Coronary artery (tissue), 2 donors: ENCODE measurements around the gene PRR5L.
"Not testable (repeated sequence)": the region's sequence is repeated elsewhere in the genome, so short reads cannot be mapped to it uniquely, and the experiment has no call there.

Experiments
- DNase-seq: peaks from one replicate; pipeline ENCODE4 v3.0.0-alpha.2; 2017; ENCODE audit warnings: low spot score
- H3K27ac ChIP-seq, 2 donors: fragments of 200-600 bp; sonication (generic); one replicate each; pipeline ENCODE4 v1.5.1; 2016 to 2019
- H3K4me3 ChIP-seq: fragments of 200-600 bp; sonication (generic); 2 replicates; pipeline ENCODE4 v1.5.1; 2016; ENCODE audit warnings: mild to moderate bottlenecking, moderate library complexity
- CTCF ChIP-seq: fragments of 200-600 bp; sonication (generic); IDR thresholded peaks from one replicate; pipeline ENCODE4 v1.5.1; 2019; ENCODE audit warnings: antibody characterized with exemption

Gene PRR5L

DNA sequence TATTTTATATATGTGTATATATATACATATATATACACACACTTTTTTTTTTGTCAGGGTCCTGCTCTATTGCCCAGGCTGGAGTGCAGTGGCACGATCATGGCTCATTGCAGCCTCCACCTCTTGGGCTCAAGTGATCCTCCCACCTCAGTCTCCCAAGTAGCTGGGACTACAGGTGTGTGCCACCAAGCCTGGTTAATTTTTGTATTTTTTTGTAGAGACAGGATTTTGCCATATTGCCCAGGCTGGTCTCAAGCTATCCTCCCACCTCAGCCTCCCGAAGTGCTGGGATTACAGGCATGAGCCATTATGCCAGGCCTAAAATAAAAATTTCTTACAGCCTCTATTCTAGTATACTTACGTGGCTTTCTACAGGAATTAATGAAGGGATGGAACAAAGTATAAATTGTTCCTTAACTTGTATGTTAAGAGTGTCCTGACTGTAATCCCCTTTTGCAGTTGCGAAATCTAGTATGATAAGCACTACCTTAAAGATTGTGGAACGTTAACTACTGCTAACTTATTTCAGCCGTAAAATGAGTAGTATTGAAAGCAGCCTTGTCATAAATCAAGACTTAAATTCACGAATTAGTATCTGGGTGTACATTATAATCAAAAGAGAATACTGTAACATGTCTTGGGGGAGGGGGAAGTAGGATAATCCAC, 211.9 kb downstream of the PRR5L start:
- DNase-seq, result no peak
- Histone ChIP-seq H3K4me3 (peak overlapping the region; percentile 92), H3K27ac (peak overlapping the region in 1 of 2 donors; percentile 31)
- no peak for TF ChIP-seq CTCF

GRCh38 chr11:36508743-36509142, 212.7 kb downstream of the PRR5L start:
- peak overlapping the region; percentile 10 to 94 for H3K27ac ChIP-seq
- no peak for TF ChIP-seq CTCF
- H3K4me3 ChIP-seq, result peak overlapping the region; percentile 92
- no peak for DNase-seq

DNA sequence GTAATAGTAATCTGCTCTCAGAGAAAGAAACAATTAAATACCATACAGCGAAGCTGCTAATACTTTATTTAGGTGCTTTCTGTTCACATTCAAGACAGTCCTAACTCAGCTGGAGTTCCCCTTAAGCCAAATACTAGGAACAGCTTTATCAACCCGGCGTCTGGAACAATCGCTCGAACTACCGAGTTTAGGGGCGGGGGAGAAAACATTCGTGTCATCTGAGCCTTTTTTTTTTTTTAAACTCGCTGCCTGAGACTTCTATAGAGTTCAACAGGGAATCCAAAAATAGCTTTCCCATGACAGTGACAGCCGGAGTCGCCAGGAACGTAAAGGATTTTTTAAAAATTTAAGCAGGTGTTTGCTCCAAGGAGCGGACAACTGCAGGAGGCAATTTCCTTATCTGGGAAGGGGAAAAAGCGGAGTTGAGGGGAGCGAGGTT, 213.1 kb downstream of the PRR5L start:
- H3K4me3 ChIP-seq, result peak overlapping the region; percentile 92
- H3K27ac ChIP-seq, result peak overlapping the region; percentile 83 to 94
- no peak for DNase-seq
- TF ChIP-seq CTCF, result no peak

DNA sequence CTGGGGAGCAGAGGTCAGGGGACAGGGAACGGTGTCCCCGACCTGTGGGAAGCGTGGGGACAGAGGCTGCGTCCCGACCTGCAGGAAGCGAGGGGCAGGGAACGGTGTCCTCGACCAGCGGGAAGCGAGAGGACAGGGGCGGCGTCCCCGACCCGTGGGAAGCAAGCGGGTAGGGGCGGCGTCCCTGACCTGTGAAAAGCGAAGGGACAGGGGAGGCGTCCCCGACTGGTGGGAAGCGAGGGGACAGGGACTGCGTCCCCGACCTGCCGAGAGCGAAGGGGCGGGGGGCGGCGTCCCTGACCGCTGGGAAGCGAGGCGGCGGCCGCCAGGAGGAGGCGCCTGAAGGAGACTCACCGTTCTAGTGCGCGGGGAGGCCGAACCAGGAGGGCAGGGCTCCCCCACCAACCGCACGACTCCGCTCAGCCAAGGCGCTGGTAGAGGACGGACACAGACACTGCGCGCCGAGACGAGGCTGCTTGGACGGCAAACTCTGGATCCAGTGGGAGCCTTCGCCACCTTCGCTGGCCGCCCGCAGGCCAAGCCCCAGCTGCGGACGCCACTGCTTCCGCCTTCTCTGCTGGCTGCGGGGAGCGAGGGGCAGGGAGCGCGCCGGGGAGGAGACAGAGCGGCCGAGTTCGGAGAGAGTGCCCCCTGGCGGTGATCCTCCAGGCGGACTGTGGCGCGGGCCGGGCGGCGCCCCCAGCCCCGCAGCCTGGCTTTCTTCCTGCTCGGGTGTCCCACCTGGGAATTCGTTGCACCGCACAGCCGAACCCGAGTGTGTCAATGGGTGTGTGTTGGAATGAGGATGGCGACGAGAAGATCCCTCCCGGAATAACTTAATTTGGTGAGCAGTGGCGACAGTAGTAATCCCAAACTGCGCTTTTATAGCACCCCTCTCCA, 213.9 kb downstream of the PRR5L start, which contains the start of gene TRAF6:
TRAF6 (minus strand) TSS at position 579 of the 900 bp plus-strand sequence. CDS start 8,757 bp downstream, outside the sequence.
- peak within 1 kb of the TSS; percentile 92 for H3K4me3 ChIP-seq
- H3K27ac ChIP-seq, result peak within 1 kb of the TSS; percentile 83 to 94
- DNase-seq, result peak; percentile 89
- peak; percentile 91 for TF ChIP-seq CTCF

DNA sequence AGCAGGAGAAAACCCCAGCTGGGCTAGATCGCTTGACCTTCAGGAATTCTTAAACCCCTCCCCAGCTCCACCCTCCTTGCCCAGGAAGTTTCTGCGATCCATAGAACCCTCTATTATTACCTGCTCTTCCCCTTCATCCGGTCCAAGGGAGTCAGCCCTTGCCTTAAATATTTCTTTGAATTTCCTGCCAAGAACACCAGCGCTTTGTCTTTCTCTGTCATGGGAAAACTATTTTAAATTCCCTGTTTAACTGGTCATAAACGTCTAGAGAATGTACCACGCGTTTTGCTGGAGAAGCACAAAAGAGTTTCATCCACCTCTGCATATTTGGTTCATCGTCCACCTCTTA, 214.5 kb downstream of the PRR5L start:
- peak overlapping the region; percentile 92 for H3K4me3 ChIP-seq
- no peak for TF ChIP-seq CTCF
- DNase-seq, result no peak
- peak overlapping the region; percentile 83 to 94 for H3K27ac ChIP-seq

DNA sequence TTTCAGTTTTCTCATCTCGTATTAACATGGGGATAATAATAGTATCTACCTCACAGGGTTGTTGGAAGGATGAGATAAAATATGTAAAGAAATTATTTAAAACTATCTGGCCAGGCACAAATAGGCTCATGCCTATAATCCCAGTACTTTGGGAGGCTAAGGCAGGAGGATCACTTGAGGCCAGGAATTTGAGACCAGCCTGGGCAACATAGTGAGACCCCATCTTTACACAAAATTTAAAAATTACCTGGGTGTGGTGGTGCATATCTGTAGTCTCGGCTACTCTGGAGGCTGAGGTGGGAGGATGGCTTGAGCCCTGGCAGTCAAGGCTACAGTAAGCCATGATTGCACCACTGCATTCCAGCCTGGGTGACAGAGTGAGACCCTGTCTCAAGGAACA, 215.0 kb downstream of the PRR5L start:
- not testable (repeated sequence) for H3K27ac ChIP-seq, DNase-seq, H3K4me3 ChIP-seq

- Histone ChIP-seq H3K4me3 (no peak overlapping the region), H3K27ac (no peak overlapping the region)
- TF ChIP-seq CTCF, result no peak
- no peak for DNase-seq
Measured at GRCh38 chr11:36512016-36512415, 215.9 kb downstream of the PRR5L start.
